Ovary (tissue), 9 donors: ENCODE data around the gene FAM50A. TPM values are rescaled to one million over a fixed set of nuclear protein-coding genes. Genes with fewer than 3 reads are reported as not detected.

Experiments
- DNase-seq, 5 donors: peaks; one replicate each; pipeline ENCODE4 v3.0.0-alpha.2; 2019 to 2020
- H3K27ac ChIP-seq, 2 donors: fragments of 200-600 bp; one replicate each; pipeline versions ENCODE4 v1.5.1 to v1.8.0; 2019 to 2022
- H3K27me3 ChIP-seq: fragments of 200-600 bp; one replicate; pipeline ENCODE4 v1.8.0; 2022
- H3K36me3 ChIP-seq: fragments of 200-600 bp; sonication (generic); one replicate; pipeline ENCODE4 v1.5.1; 2019
- H3K4me1 ChIP-seq: one replicate; pipeline ENCODE4 v1.8.1; 2013; ENCODE audit warnings: mild to moderate bottlenecking, moderate library complexity; ENCODE audit not compliant: insufficient read depth
- H3K4me3 ChIP-seq: fragments of 200-600 bp; sonication (generic); one replicate; pipeline ENCODE4 v1.5.1; 2017
- H3K9me3 ChIP-seq, 2 donors: fragments of 200-600 bp in 1 of 2; sonication (generic) in 1 of 2; one replicate each; pipeline versions ENCODE4 v1.5.1 to v1.8.1; 2013 to 2019; ENCODE audit warnings: mild to moderate bottlenecking in 1 of 2, moderate library complexity in 1 of 2
- EP300 ChIP-seq: sonication (generic); formaldehyde crosslinking; IDR thresholded peaks from one replicate; pipeline ENCODE4 v1.6.1; 2017; ENCODE audit warnings: antibody characterized with exemption
- POLR2A ChIP-seq: fragments of 450-650 bp; IDR thresholded peaks from one replicate; pipeline ENCODE4 v1.6.1; 2017; ENCODE audit warnings: antibody characterized with exemption, mild to moderate bottlenecking, moderate library complexity
- whole genome bisulfite sequencing, 3 donors: extraction: QIAGEN DNeasy Blood & Tissue Kit in 1 of 3; methylation state at CpG; one replicate each; pipeline versions ENCODE4 v1.1.5 to v1.1.7; 2013 to 2017; 5-methylcytosine and 5-hydroxymethylcytosine counted together
- intact Hi-C, 4 donors: fragments of 100-400 bp; cut with DNase I; formaldehyde crosslinking; loops; one replicate each; pipeline versions ENCODE4 v1.11.0 to v1.15.1; 2022 to 2023
- polyA plus RNA-seq, 2 donors: library from polyadenylated mRNA; stranded (reverse); fragments of 200-250 nt in 1 of 2; fragments of 350-450 nt in 1 of 2; fragmentation: Illumina TruSeq in 1 of 2; extraction: RNeasy Lipid Tissue Mini Kit (QIAGEN cat#74804) in 1 of 2; gene quantifications; one replicate each; pipeline ENCODE4 v1.2.3, GENCODE V29; 2013 to 2014
- total RNA-seq, 7 donors: library from RNA; depleted of rRNA in 2 of 7; stranded (reverse); fragments of >200 nt in 2 of 7; fragmentation: NEBNext Ultra II Directional in 3 of 7; extraction: Animal tissue kit (Norgen Biotek cat#: 25700) in 3 of 7; gene quantifications; one replicate each; pipeline versions ENCODE4 v1.1.0 to v1.2.4, GENCODE V29; 2016 to 2023
- TF ChIP-seq, protein P1 (sequence below), 3 donors: fragments of 450-650 bp in 2 of 3; fragments of 200-600 bp in 1 of 3; IDR thresholded peaks; one replicate each; pipeline versions ENCODE4 v1.5.1 to v1.8.0; 2016 to 2022; ENCODE audit warnings: antibody characterized with exemption in 3 of 3, mild to moderate bottlenecking in 1 of 3
- donor health status: DM: no; HTN: no; CAD: no; lungs with moderate emphysema.
- donor health status: DM: no; HTN: no; CAD: no.
- donor health status: Bipolar disorder and iron deficiency.
- donor health status: DM: yes; HTN: yes; CAD: no.
- donor health status: DM: no; HTN: no; CAD: no.
- donor health status: DM: yes; HTN: yes; CAD: no.

The FAM50A gene
- total and polyA plus RNA-seq, 9 donors, result 21.3 to 48.9 (median 37.6) TPM

DNA sequence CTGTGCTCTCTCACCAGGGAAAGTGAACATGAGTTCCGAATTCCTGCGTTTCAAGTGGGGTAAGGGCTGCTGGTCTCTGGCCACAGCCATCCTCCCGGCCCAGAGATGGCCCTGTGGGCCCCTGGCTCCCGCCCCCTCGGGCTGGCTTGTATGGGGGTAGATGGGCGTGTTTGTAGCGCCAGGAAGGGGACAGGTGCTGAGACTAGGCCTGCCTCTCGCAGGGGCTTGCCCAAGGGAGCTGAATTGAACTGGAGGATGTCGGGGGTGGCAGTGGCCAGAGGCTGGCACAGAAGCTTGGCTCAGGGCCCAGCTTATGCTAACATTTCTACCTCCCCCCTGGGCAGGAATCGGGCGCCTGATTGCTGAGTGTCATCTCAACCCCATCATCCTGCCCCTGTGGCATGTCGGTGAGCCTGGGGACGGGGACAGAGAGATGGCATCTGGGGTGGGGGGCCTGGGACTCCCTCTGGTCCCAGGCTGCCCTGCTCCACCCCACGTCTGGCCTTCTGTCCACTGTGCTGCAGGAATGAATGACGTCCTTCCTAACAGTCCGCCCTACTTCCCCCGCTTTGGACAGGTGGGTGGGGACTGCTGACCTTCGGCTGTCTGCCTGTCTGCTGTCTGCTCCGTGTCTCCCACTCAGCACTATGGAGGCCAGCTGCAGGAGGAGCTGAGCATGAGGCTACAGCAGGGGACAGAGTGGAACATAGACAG is 24.1 kb upstream of the FAM50A start:
- WGBS, 3 donors, result 67 to 70% (median 70%) methylated on average over 19 of the region's 19 CpGs
- H3K4me3 ChIP-seq, result no peak overlapping the region

DNA sequence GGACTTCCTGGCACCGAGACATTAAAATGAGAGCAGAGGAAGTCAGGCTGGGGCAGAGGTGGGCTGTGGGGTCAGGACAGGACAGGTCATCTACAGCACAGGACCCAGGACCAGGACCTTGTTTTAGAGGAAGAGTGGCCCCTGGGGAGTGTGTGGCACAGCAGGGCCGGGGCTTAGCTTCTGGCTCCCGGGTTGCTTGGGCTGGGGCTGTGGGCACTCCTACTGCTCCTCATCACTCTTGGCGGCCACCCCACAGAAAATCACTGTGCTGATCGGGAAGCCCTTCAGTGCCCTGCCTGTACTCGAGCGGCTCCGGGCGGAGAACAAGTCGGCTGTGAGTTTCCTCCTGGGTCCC is 23.6 kb upstream of the FAM50A start:
- Histone ChIP-seq H3K9me3 (no peaks in the 10 kb centered on the region), H3K4me3 (no peak overlapping the region), H3K36me3 (no peaks in the 10 kb centered on the region), H3K27me3 (no peaks in the 10 kb centered on the region), H3K27ac (no peak overlapping the region), H3K4me1 (no peaks in the 10 kb centered on the region)
- DNase-seq, result peak in 1 of 5 donors; percentile 4
- TF ChIP-seq, protein P1, sequence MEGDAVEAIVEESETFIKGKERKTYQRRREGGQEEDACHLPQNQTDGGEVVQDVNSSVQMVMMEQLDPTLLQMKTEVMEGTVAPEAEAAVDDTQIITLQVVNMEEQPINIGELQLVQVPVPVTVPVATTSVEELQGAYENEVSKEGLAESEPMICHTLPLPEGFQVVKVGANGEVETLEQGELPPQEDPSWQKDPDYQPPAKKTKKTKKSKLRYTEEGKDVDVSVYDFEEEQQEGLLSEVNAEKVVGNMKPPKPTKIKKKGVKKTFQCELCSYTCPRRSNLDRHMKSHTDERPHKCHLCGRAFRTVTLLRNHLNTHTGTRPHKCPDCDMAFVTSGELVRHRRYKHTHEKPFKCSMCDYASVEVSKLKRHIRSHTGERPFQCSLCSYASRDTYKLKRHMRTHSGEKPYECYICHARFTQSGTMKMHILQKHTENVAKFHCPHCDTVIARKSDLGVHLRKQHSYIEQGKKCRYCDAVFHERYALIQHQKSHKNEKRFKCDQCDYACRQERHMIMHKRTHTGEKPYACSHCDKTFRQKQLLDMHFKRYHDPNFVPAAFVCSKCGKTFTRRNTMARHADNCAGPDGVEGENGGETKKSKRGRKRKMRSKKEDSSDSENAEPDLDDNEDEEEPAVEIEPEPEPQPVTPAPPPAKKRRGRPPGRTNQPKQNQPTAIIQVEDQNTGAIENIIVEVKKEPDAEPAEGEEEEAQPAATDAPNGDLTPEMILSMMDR (IDR thresholded peaks at IDR 0.05), result no peak
- no peak for TF ChIP-seq EP300
- no peak for TF ChIP-seq POLR2A
- 81 to 87% (median 84%) methylated on average over 10 of the region's 10 CpGs for WGBS, 3 donors
- intact Hi-C loops, result no loop called here

More for the DNA sequence above, 24.1 kb upstream of the FAM50A start:
- Histone ChIP-seq H3K9me3 (no peaks in the 10 kb centered on the region), H3K27me3 (no peaks in the 10 kb centered on the region), H3K36me3 (no peaks in the 10 kb centered on the region), H3K4me1 (no peaks in the 10 kb centered on the region), H3K27ac (no peak overlapping the region)
- TF ChIP-seq POLR2A (no peak), EP300 (no peak)
- TF ChIP-seq, protein P1 (IDR thresholded peaks at IDR 0.05), result no peak
- intact Hi-C loops, result no loop called here
- DNase-seq, result no peak

DNA sequence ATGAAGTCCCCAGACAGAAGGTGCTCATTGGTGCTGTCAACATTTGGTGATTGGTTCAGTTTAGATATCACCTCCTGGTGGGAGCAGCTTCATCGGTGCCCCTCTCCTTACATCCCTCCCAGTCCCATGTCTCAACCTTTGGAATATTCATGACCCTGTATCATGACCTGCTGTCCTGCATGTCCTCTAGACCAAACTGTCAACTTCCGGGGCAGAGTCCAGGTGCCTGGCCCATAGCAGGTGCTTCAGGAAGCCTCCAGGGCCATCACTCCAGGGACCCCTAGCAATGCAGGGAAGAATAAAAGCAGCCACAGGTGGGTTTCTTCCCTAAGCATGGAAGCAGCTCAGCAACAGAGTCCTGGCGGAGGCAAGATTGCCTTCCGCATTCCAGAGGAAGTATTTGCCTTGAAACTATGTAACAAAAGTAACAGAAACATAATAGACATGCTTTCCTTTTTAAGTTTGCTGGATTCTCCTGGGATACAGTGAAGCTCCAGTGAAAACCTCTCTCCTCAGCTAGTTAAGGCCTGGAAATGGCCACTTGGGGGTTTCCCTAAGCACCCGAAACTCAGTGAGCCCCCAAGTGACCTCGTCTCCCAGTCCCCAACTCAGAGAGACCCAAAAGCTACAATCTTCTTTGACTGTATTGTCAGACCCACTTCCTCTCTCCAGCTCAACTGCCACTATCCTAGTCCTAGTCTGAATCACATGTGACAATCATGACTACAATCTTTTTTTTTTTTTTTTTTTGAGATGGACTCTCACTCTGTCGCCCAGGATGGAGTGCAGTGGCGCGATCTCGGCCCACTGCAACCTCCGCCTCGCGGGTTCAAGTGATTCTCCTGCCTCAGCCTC is 16.8 kb upstream of the FAM50A start:
- DNase-seq, result no peak
- intact Hi-C loops, result no loop called here
- no peak overlapping the region for H3K4me3 ChIP-seq
- H3K9me3 ChIP-seq, result no peaks in the 10 kb centered on the region
- no peak overlapping the region for H3K27ac ChIP-seq
- H3K4me1 ChIP-seq, result no peaks in the 10 kb centered on the region
- no peaks in the 10 kb centered on the region for H3K36me3 ChIP-seq
- 76 to 83% (median 81%) methylated on average over 13 of the region's 13 CpGs for WGBS, 3 donors
- no peaks in the 10 kb centered on the region for H3K27me3 ChIP-seq
- TF ChIP-seq POLR2A, result no peak
- TF ChIP-seq EP300, result no peak
- TF ChIP-seq, protein P1 (IDR thresholded peaks at IDR 0.05), result no peak

DNA sequence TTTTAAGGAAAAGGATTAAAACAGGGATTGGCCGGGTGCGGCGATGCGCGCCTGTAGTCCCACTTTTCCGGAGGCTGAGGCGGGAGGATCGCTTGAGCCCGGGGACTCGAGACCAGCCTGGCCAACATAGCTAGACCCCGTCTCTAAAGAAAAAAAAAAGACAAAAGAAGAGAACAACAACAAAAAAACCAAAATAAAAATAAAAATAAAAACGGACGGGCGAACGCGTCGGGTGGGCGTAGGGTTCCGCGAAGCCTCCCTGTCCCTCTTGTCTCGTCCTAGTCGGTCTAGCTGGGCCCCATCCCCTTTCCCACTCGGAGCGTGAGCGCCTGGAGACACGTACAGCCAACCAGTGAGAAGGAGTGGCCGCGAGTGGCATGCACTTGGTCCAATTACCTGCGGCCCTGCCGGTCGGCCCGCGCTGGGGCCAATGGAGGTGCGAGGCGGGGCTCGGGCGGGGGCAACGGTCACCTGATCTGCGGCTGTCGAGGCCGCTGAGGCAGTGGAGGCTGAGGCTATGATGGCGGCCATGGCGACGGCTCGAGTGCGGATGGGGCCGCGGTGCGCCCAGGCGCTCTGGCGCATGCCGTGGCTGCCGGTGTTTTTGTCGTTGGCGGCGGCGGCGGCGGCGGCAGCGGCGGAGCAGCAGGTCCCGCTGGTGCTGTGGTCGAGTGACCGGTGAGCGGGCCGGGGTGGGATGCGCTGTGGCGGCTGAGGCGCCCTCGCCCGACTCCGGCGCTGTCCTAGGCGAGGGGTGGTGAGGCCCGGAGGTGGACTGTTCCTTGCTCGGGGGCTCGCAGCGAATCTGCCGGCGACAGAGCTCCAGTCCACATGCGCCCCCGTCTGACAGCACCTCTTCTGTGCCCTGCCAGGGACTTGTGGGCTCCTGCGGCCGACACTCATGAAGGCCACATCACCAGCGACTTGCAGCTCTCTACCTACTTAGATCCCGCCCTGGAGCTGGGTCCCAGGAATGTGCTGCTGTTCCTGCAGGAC is 15.5 kb upstream of the FAM50A start, which contains the start of gene ATP6AP1:
TSS of gene ATP6AP1 (plus strand) at position 502 of the 996 bp plus-strand sequence. CDS start at position 518, 16 bp downstream.
- WGBS, 3 donors, result 39 to 40% (median 40%) methylated on average over 80 to 87 of the region's 87 CpGs
- peak within 1 kb of the TSS; percentile 57 to 58 for H3K27ac ChIP-seq
- H3K36me3 ChIP-seq, result no peaks in the 10 kb centered on the region
- no peaks in the 10 kb centered on the region for H3K4me1 ChIP-seq
- no peaks in the 10 kb centered on the region for H3K9me3 ChIP-seq
- TF ChIP-seq EP300 (no peak), POLR2A (peak; percentile 44)
- peak within 1 kb of the TSS; percentile 51 for H3K4me3 ChIP-seq
- intact Hi-C loops, result no loop called here
- no peaks in the 10 kb centered on the region for H3K27me3 ChIP-seq
- peak; percentile 89 to 94 (median 92) for DNase-seq
